ENCODE measurements around the gene ACSS2. TPM values are rescaled to one million over a fixed set of nuclear protein-coding genes. Genes with fewer than 3 reads are reported as not detected.

Gene ACSS2
- total and polyA plus RNA-seq, 2 donors (not counting 1 experiment from before 2014, with no cell fraction given), result 10.5 to 22.1 TPM

- H3K27me3 ChIP-seq (replicated peaks in 1 of 4; ENCODE audit: control extremely low read depth in 1 of 4, control insufficient read depth in 3 of 4, insufficient read depth in 4 of 4, low read length in 3 of 4), result no peaks in the 10 kb centered on the region
- Mint-ChIP-seq H3K4me3 (no peak overlapping the region), H3K27me3 (peaks cover 4% of the 10 kb centered on the region), H3K9me3 (ENCODE audit: insufficient read depth) (no peaks in the 10 kb centered on the region), H3K4me1 (peaks cover 3% of the 10 kb centered on the region), H3K27ac (no peak overlapping the region)
- no peak overlapping the region for H3K4me3 ChIP-seq (ENCODE audit: control extremely low read depth in 1 of 5, extremely low read depth in 1 of 5, insufficient read depth in 1 of 5, low read depth in 2 of 5, low read length in 4 of 5)
- intact Hi-C loops (cut with micrococcal nuclease), result no loop called here
- H3K79me2 ChIP-seq (ENCODE audit: control insufficient read depth, insufficient read depth, low read length), result no peaks in the 10 kb centered on the region
- DNase-seq (no peak), ATAC-seq (ENCODE audit: low read depth) (no peak)
- no peak overlapping the region for H2AFZ ChIP-seq (ENCODE audit: insufficient read depth, low read depth, low read length, poor library complexity, severe bottlenecking)
- 100% methylated on average over 1 of the region's 3 CpGs for WGBS (ENCODE audit: insufficient coverage)
- POLR2A ChIA-PET, result no interaction called here
- no peaks in the 10 kb centered on the region for H3K4me1 ChIP-seq (ENCODE audit: control insufficient read depth in 2 of 2, insufficient read depth in 2 of 2, low read length in 2 of 2)
- CTCF ChIA-PET, result no interaction called here
- H3K9me3 ChIP-seq (ENCODE audit: control extremely low read depth in 1 of 3, control insufficient read depth in 2 of 3, insufficient read depth in 1 of 3, low read length in 2 of 3), result no peaks in the 10 kb centered on the region
- no peaks in the 10 kb centered on the region for H4K20me1 ChIP-seq (ENCODE audit: control insufficient read depth, insufficient read depth, low read length, poor library complexity, severe bottlenecking)
- H3K36me3 ChIP-seq (replicated peaks in 1 of 2; ENCODE audit: control extremely low read depth in 1 of 2, control insufficient read depth in 1 of 2, extremely low read depth in 1 of 2, insufficient read depth in 2 of 2, low read length in 1 of 2), result no peaks in the 10 kb centered on the region
- H3K9ac ChIP-seq (ENCODE audit: low read length), result no peak overlapping the region
- no peak overlapping the region for H3K4me2 ChIP-seq (replicated peaks; ENCODE audit: low read depth, low read length, poor library complexity, severe bottlenecking)
- TF ChIP-seq EZH2 (IDR thresholded peaks at IDR 0.05; ENCODE audit: borderline replicate concordance, insufficient read depth, low read depth, low read length, poor library complexity, severe bottlenecking), result no peak
- TF ChIP-seq CTCF (IDR thresholded peaks at IDR 0.05), result no peak
- no peak overlapping the region for H3K27ac ChIP-seq (ENCODE audit: low read length in 2 of 2)
These were observed 9.7 kb downstream of the ACSS2 start for GRCh38 chr20:34886122-34886521.

GRCh38 chr20:34887023-34887422, 10.6 kb downstream of the ACSS2 start:
- H3K4me3 ChIP-seq (ENCODE audit: control extremely low read depth in 1 of 5, extremely low read depth in 1 of 5, insufficient read depth in 1 of 5, low read depth in 2 of 5, low read length in 4 of 5), result no peak overlapping the region
- DNase-seq (no peak), ATAC-seq (ENCODE audit: low read depth) (no peak)
- H3K79me2 ChIP-seq (ENCODE audit: control insufficient read depth, insufficient read depth, low read length), result no peaks in the 10 kb centered on the region
- H3K4me2 ChIP-seq (replicated peaks; ENCODE audit: low read depth, low read length, poor library complexity, severe bottlenecking), result no peak overlapping the region
- no peaks in the 10 kb centered on the region for H4K20me1 ChIP-seq (ENCODE audit: control insufficient read depth, insufficient read depth, low read length, poor library complexity, severe bottlenecking)
- WGBS (ENCODE audit: insufficient coverage), result no CpG with 5 or more reads among the region's 3 CpGs
- ChIA-PET CTCF (no interaction called here), POLR2A (no interaction called here)
- no peaks in the 10 kb centered on the region for H3K36me3 ChIP-seq (replicated peaks in 1 of 2; ENCODE audit: control extremely low read depth in 1 of 2, control insufficient read depth in 1 of 2, extremely low read depth in 1 of 2, insufficient read depth in 2 of 2, low read length in 1 of 2)
- no peak overlapping the region for H3K9ac ChIP-seq (ENCODE audit: low read length)
- no peak overlapping the region for H3K4me3 Mint-ChIP-seq
- intact Hi-C loops (cut with micrococcal nuclease), result no loop called here
- peaks cover 3% of the 10 kb centered on the region for H3K4me1 Mint-ChIP-seq
- peaks cover 4% of the 10 kb centered on the region for H3K27me3 Mint-ChIP-seq
- no peaks in the 10 kb centered on the region for H3K9me3 ChIP-seq (ENCODE audit: control extremely low read depth in 1 of 3, control insufficient read depth in 2 of 3, insufficient read depth in 1 of 3, low read length in 2 of 3)
- no peaks in the 10 kb centered on the region for H3K27me3 ChIP-seq (replicated peaks in 1 of 4; ENCODE audit: control extremely low read depth in 1 of 4, control insufficient read depth in 3 of 4, insufficient read depth in 4 of 4, low read length in 3 of 4)
- no peaks in the 10 kb centered on the region for H3K4me1 ChIP-seq (ENCODE audit: control insufficient read depth in 2 of 2, insufficient read depth in 2 of 2, low read length in 2 of 2)
- no peak for TF ChIP-seq CTCF (IDR thresholded peaks at IDR 0.05)
- TF ChIP-seq EZH2 (IDR thresholded peaks at IDR 0.05; ENCODE audit: borderline replicate concordance, insufficient read depth, low read depth, low read length, poor library complexity, severe bottlenecking), result no peak
- no peak overlapping the region for H2AFZ ChIP-seq (ENCODE audit: insufficient read depth, low read depth, low read length, poor library complexity, severe bottlenecking)
- H3K9me3 Mint-ChIP-seq (ENCODE audit: insufficient read depth), result no peaks in the 10 kb centered on the region
- H3K27ac Mint-ChIP-seq, result no peak overlapping the region
- H3K27ac ChIP-seq (ENCODE audit: low read length in 2 of 2), result no peak overlapping the region

All from B cell (primary cell).